HL-60/S4 treated with retinoic acid at 250 ng/mL for 4 days and 3 days (cell line): ENCODE results near the gene P3H3.
"Not testable (repeated sequence)": the region's sequence is repeated elsewhere in the genome, so short reads cannot be mapped to it uniquely, and the experiment has no call there.

Source experiments
- in situ Hi-C: fragments of 300-500 bp; cut with MboI; formaldehyde crosslinking; loops from 2 replicates; pipeline ENCODE4 v1.7.0; 2022; ENCODE audit warnings: low sequenced_read_pairs

The P3H3 gene

GRCh38 chr12:6863033-6863432 is 34.8 kb downstream of the P3H3 start:
- in situ Hi-C loops = no loop called here

DNA sequence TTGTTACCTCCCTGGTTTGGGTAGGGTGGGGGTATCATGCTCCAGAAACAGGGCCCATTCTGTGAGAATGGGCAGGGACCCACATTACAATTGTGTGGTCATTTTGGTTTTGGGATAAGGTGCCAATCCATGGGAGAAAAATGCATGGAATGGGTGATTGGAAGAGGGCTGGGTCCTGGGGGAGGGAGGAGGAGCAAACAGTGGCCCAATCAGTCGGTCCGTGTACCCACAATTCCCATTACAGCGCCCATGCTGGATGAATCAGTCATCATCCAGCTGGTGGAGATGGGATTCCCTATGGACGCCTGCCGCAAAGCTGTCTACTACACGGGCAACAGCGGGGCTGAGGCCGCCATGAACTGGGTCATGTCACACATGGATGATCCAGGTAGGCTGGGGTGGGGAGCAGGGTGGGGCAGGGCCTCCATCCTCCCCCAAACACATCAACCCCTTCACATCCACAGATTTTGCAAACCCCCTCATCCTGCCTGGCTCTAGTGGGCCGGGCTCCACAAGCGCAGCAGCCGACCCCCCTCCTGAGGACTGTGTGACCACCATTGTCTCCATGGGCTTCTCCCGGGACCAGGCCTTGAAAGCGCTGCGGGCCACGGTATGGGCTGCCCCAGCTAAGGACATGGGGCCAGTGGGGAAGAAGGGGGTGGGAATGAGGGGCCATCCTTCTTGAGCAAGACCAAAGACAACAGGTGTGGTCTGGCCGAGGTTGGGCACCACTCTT is 35.5 kb downstream of the P3H3 start:
- in situ Hi-C loops = no loop called here

DNA sequence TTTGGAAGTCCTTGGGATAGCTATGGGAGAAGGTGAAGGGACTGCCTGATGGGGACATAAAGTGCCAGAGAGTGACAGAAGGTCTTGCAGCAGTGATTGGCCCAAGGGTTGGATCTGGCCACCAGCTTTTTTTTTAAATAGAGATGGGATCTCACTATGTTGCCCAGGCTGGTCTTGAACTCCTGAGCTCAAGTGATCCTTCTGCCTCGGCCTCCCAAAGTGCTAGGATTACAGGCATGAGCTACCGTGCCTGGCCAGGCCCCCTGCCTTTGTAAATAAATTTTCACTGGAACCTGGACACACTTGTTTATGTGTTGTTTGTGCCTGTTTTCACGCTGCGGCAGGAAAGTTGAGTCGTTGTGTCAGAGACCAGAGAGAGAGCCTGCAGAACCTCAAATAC is 37.1 kb downstream of the P3H3 start:
- in situ Hi-C loops = not testable (repeated sequence)

- in situ Hi-C loops = no loop called here
Measured at GRCh38 chr12:6866163-6866919, 38.1 kb downstream of the P3H3 start.

GRCh38 chr12:6866920-6867412 is 38.8 kb downstream of the P3H3 start:
- in situ Hi-C loops = no loop called here

DNA sequence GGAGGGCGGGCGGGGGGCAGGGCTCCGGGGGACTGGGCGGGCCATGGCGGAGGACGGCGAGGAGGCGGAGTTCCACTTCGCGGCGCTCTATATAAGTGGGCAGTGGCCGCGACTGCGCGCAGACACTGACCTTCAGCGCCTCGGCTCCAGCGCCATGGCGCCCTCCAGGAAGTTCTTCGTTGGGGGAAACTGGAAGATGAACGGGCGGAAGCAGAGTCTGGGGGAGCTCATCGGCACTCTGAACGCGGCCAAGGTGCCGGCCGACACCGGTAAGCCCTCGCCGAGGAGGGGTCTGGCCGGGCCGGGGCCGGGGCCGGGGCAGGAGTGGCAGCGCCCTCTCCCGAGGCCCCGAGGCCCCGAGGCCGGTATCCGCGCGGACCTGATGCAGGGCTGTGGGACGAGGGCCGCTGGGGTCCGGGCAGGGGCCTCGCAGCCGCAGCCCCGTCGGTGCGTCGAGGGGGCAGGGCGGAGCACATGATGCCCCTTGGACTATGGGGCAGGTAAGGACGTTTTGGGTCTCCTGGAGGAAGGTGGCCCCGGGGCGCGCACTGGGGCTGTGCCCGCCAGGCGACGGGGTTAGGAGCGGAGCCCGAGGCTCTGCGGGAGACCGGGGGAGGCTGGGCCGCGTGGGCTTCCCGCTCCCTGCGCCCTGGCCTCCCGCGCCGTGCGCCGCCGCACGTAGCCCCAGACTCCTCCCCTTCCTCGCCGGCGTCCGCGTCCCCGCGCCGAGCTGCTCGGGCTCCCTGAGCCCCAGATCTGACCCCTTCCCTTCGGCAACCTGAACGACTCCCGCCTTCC is 39.4 kb downstream of the P3H3 start, which contains the start of gene TPI1:
TSS of gene TPI1 (plus strand) at position 119 of the 798 bp plus-strand sequence. CDS start at position 155, 36 bp downstream.
- in situ Hi-C loops = no loop called here

- in situ Hi-C loops = no loop called here
Measured at GRCh38 chr12:6868211-6869048, 40.2 kb downstream of the P3H3 start.

GRCh38 chr12:6869049-6870021 is 41.1 kb downstream of the P3H3 start:
- in situ Hi-C loops = no loop called here

DNA sequence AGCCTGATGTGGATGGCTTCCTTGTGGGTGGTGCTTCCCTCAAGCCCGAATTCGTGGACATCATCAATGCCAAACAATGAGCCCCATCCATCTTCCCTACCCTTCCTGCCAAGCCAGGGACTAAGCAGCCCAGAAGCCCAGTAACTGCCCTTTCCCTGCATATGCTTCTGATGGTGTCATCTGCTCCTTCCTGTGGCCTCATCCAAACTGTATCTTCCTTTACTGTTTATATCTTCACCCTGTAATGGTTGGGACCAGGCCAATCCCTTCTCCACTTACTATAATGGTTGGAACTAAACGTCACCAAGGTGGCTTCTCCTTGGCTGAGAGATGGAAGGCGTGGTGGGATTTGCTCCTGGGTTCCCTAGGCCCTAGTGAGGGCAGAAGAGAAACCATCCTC is 42.1 kb downstream of the P3H3 start:
- in situ Hi-C loops = not testable (repeated sequence)

- in situ Hi-C loops = no loop called here
Measured at GRCh38 chr12:6871052-6871957, 43.1 kb downstream of the P3H3 start.

GRCh38 chr12:6872073-6873048 is 44.2 kb downstream of the P3H3 start:
- in situ Hi-C loops = no loop called here

DNA sequence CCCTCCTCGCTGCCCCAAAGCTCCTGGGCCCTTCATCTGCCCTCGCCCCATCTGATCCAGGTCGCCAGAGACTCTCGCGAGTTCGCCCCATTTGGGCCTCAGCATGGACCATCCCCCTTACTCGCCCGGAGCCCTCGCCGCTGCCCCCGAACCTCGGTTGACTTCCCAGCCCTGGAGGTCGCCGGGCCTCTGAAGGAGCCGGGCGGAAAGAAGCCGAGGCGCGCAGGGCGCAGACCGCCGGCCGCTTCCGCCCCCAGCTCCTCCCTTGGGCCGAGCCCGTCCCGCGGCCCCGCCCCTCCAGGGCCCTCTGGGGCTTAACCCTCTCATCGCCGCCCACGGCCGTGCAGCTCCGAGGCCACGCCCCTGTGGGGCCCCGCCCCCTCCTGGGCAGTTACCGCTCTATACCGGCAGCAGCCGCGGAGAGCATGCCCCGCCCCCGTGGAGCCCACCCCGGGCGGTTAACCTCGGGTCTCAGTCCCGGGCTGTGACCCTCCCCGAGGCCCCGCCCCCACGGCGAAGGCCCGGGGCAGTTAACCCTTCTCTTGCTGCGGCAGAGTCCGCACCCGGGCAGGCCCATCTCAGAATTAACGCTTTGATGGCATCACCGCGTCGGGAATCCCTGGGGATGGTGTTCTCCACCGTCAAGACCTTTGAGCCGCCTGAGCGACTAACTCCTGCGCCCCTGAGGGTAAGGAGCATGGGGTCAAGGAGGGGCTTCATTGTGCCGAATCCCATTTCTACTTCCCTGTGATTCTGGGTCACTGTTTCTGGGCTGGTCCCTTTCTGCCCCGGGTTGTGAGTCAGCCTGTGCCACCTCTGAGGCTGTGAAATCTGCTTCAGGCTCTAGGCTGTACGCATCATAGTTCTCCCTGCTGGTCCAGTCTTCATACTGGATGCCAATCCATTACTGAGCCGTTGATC is 45.1 kb downstream of the P3H3 start, which contains the start of gene SPSB2:
TSS of gene SPSB2 (minus strand) at position 210 of the 921 bp plus-strand sequence. CDS start 402 bp downstream, outside the sequence.
- in situ Hi-C loops = no loop called here

DNA sequence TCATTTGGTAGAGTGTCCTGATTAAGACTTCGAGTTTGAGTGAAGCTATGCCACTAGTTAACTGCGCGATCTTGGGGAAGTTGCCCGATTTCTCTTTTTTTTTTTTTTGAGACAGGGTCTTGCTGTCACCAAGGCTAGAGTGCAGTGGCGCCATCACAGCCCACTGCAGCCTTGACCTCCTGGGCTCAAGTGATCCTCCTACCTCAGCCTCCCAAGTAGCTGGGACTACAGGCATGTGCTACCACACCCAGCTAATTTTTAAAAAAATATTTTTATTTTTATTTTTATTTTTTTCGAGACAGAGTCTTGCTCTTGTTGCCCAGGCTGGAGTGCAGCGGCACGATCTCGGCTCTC is 45.8 kb downstream of the P3H3 start:
- in situ Hi-C loops = not testable (repeated sequence)

- in situ Hi-C loops = not testable (repeated sequence)
Measured at GRCh38 chr12:6879824-6880223, 51.6 kb downstream of the P3H3 start.

DNA sequence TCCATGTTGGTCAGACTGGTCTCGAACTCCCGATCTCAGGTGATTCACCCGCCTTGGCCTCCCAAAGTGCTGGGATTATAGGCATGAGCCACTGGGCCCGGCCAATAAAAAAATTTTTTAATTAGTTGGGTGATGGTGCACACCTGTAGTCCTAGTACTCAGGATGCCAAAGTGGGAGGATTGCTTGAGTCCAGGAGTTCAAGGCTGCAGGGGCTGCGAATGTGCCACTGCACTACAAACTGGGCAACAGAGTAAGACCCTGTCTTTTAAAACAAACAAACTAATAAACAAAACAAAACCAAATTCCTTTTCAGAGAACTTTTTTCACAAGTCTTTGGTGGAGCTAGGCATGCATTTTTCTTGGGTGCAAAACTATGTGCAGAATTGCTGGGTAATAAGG is 55.0 kb downstream of the P3H3 start:
- in situ Hi-C loops = no loop called here

DNA sequence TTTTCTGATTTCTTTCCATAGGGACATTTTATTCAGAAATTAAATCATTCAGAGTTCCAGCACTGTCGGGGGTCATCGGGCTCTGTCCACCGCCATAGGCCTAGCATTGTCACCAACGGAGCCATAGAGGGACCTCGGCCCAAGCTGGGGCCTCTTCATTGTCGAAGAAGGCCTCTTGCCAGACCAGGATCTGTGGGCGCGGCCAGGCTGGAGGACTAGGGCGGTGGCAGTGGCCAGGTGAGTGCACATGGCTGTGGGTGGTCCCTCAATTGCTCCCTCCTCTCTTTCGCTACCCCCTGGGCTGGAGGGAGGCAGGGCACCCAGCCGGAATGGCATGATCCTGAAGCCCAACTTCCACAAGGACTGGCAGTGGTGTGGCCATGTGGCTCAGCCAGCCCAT is 55.5 kb downstream of the P3H3 start:
- in situ Hi-C loops = no loop called here
